Fibroblast of mammary gland (primary cell): ENCODE measurements around the gene UGT2B7.

Source experiments
- DNase-seq: peaks from one replicate; pipeline ENCODE4 v3.0.0-alpha.2; 2010; ENCODE audit warnings: low read depth
- H3K4me3 ChIP-seq: 2 replicates; pipeline ENCODE4 v1.5.1; 2011; ENCODE audit warnings: low read depth, mild to moderate bottlenecking, low read length, moderate library complexity; ENCODE audit not compliant: control insufficient read depth
- CTCF ChIP-seq: conservative IDR thresholded peaks from 2 replicates; pipeline ENCODE4 v1.5.1; 2011; ENCODE audit warnings: low read depth, low read length, inconsistent platforms; ENCODE audit not compliant: control insufficient read depth, insufficient read depth

UGT2B7 gene

GRCh38 chr4:69120870-69121269, 24.6 kb downstream of the UGT2B7 start:
- no peak overlapping the region for H3K4me3 ChIP-seq
- TF ChIP-seq CTCF, result no peak
- DNase-seq, result no peak

- no peak overlapping the region for H3K4me3 ChIP-seq
- TF ChIP-seq CTCF, result no peak
- DNase-seq, result no peak
Observed at GRCh38 chr4:69122476-69122875, 26.2 kb downstream of the UGT2B7 start.

DNA sequence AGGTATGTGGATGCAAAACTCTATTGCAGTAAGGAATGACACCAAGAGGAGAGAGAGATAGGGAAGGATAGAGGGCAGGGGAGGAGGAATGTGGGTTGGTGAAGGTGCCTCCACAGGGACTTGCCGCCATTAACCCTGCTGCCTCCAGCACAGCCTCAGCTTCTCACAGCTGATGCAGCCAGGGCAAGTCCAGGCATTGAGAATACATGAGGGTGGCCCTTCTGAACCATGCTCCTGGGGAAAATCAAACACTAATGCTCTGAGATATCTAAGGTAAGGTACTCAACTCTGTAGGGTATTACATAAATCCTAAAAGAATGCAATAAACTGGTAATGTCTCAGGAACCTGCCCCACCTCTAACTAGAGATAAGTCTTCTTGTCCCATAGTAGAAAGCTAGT, 28.7 kb downstream of the UGT2B7 start:
- DNase-seq, result no peak
- TF ChIP-seq CTCF, result no peak
- H3K4me3 ChIP-seq, result no peak overlapping the region

DNA sequence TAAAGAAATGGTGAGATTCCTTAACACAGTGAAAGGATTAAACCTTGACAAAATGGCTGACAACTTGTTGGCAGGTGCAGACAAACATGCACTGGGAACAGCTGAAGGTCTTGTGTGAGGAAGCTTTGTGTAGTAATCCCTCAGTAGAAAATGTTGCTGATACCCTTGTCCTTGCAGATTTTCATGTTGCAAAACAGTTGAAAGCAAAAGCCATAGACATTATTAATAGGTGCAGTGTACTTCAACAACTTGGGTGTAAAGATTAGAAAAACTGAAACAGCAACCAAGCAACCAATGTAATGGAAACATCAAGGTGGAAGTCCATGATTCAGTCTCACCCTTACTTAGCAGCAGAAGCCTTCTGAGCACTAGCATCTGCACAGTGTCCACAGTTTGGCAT, 29.8 kb downstream of the UGT2B7 start:
- DNase-seq, result no peak
- H3K4me3 ChIP-seq, result no peak overlapping the region
- no peak for TF ChIP-seq CTCF

GRCh38 chr4:69133993-69134392, 37.7 kb downstream of the UGT2B7 start:
- no peak for TF ChIP-seq CTCF
- H3K4me3 ChIP-seq, result no peak overlapping the region
- DNase-seq, result no peak

GRCh38 chr4:69134471-69134870, 38.2 kb downstream of the UGT2B7 start:
- TF ChIP-seq CTCF, result no peak
- no peak overlapping the region for H3K4me3 ChIP-seq
- DNase-seq, result no peak

GRCh38 chr4:69141320-69141719, 45.0 kb downstream of the UGT2B7 start:
- no peak overlapping the region for H3K4me3 ChIP-seq
- no peak for TF ChIP-seq CTCF
- DNase-seq, result no peak
